GM23338 (cell line): Measurements from ENCODE around the gene DOCK1.

Experiments
- CREB1 ChIP-seq: fragments of 250-450 bp; sonication (Bioruptor Pico); IDR thresholded peaks from 2 replicates; pipeline ENCODE4 v1.5.0; 2020; ENCODE audit warnings: low read depth, mild to moderate bottlenecking, moderate library complexity
- CTCF ChIP-seq, 2 experiments: fragments of 200-600 bp in 1 of 2; sonication (generic) in 1 of 2; conservative IDR thresholded peaks; 2 replicates each; pipeline versions ENCODE4 v1.5.1 to v1.6.1; 2016 to 2017; ENCODE audit warnings: antibody characterized with exemption in 2 of 2, low read depth in 2 of 2, mild to moderate bottlenecking in 2 of 2, moderate library complexity in 1 of 2
- ETS1 ChIP-seq: IDR thresholded peaks from 2 replicates; pipeline ENCODE4 v1.6.1; 2016; ENCODE audit warnings: antibody characterized with exemption
- EZH2 ChIP-seq: fragments of 200-600 bp; sonication (generic); IDR thresholded peaks from one replicate; pipeline ENCODE4 v1.8.0; 2017; ENCODE audit warnings: antibody characterized with exemption, mild to moderate bottlenecking, low read depth; ENCODE audit not compliant: unreplicated experiment
- EZH2phosphoT487 ChIP-seq: fragments of 200-600 bp; sonication (generic); IDR thresholded peaks from one replicate; pipeline ENCODE4 v1.8.1; 2018; ENCODE audit warnings: antibody characterized with exemption; ENCODE audit not compliant: unreplicated experiment
- JUNB ChIP-seq: IDR thresholded peaks from one replicate; pipeline ENCODE4 v1.6.1; 2016; ENCODE audit warnings: antibody characterized with exemption; ENCODE audit not compliant: unreplicated experiment
- NANOG ChIP-seq: IDR thresholded peaks from 2 replicates; pipeline ENCODE4 v1.6.1; 2016; ENCODE audit warnings: antibody characterized with exemption, borderline replicate concordance
- POLR2AphosphoS5 ChIP-seq: IDR thresholded peaks from 2 replicates; pipeline ENCODE4 v1.6.1; 2016; ENCODE audit warnings: antibody characterized with exemption, low read depth
- REST ChIP-seq: IDR thresholded peaks from one replicate; pipeline ENCODE4 v1.6.1; 2018; ENCODE audit warnings: antibody characterized with exemption; ENCODE audit not compliant: unreplicated experiment
- STAT1 ChIP-seq: IDR thresholded peaks from one replicate; pipeline ENCODE4 v1.6.1; 2016; ENCODE audit warnings: antibody characterized with exemption; ENCODE audit not compliant: unreplicated experiment
- ZNF331 ChIP-seq: fragments of 250-450 bp; sonication (Bioruptor Pico); IDR thresholded peaks from 2 replicates; pipeline ENCODE4 v1.5.0; 2020; ENCODE audit warnings: low read depth, mild to moderate bottlenecking, moderate library complexity
- ZNF462 ChIP-seq: fragments of 250-450 bp; sonication (Bioruptor Pico); IDR thresholded peaks from 2 replicates; pipeline ENCODE4 v1.5.0; 2020; ENCODE audit warnings: mild to moderate bottlenecking, moderate library complexity

- TF ChIP-seq CTCF (conservative IDR thresholded peaks at IDR 0.05; ENCODE audit: low read depth in 2 of 2) (no peak), EZH2 (no peak), JUNB (no peak), CREB1 (CRISPR knock-in tag) (no peak), POLR2AphosphoS5 (no peak), EZH2phosphoT487 (no peak), ETS1 (no peak), REST (no peak), STAT1 (no peak), ZNF462 (CRISPR knock-in tag) (no peak), NANOG (no peak), ZNF331 (CRISPR knock-in tag) (no peak)
Measured at GRCh38 chr10:127200646-127201045, 295.4 kb downstream of the DOCK1 start.
